ENCODE results near the gene TNIK. TPM values are rescaled to one million over a fixed set of nuclear protein-coding genes. Genes with fewer than 3 reads are reported as not detected.

TNIK gene
- total RNA-seq, 1 donor, result 24.2 TPM

DNA sequence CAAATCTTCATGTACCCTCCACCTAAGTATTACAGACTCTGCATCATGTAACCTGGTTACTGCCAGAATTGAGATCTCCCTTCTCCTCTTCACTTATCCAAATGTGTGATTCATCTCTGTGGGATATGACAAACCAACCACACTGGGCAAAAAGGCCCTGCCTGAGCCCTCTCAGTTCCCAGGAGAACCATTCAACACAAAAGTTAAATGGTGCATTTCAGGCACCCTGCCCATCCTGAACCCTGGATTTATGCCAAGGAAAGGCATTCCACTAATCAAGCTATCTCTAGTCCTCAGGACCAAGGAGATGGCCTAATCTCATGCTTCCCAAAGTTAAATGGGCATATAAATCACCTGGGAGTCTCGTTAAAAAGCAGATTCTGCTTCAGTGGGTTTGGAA, 108.5 kb downstream of the TNIK start:
- TF ChIP-seq, protein P1, sequence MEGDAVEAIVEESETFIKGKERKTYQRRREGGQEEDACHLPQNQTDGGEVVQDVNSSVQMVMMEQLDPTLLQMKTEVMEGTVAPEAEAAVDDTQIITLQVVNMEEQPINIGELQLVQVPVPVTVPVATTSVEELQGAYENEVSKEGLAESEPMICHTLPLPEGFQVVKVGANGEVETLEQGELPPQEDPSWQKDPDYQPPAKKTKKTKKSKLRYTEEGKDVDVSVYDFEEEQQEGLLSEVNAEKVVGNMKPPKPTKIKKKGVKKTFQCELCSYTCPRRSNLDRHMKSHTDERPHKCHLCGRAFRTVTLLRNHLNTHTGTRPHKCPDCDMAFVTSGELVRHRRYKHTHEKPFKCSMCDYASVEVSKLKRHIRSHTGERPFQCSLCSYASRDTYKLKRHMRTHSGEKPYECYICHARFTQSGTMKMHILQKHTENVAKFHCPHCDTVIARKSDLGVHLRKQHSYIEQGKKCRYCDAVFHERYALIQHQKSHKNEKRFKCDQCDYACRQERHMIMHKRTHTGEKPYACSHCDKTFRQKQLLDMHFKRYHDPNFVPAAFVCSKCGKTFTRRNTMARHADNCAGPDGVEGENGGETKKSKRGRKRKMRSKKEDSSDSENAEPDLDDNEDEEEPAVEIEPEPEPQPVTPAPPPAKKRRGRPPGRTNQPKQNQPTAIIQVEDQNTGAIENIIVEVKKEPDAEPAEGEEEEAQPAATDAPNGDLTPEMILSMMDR (IDR thresholded peaks at IDR 0.05; ENCODE audit: insufficient read depth, low read length), result no peak
- DNase-seq (ENCODE audit: low read depth), result peak; percentile 97
- no peak overlapping the region for H3K4me3 ChIP-seq (ENCODE audit: low read depth, low read length)

DNA sequence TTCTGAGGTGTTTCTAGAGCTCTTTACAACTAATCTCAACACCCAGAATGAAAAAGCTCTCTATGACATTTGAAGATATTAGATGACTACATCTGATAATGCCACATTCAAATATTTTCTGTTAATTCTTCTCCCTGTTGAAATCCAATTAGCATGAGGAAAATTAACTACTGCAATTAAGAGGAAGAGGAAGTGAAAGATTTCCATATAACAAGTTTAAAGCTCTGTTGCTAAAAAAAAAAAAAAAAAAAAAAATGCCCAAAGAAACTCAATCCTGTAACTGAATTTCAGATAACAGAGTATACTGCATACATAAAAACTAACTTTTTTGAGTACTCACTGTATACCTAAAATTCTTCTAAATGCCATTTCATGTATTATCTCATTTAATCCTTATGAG, 109.8 kb downstream of the TNIK start:
- no peak for DNase-seq (ENCODE audit: low read depth)
- TF ChIP-seq, protein P1 (IDR thresholded peaks at IDR 0.05; ENCODE audit: insufficient read depth, low read length), result no peak
- no peak overlapping the region for H3K4me3 ChIP-seq (ENCODE audit: low read depth, low read length)

DNA sequence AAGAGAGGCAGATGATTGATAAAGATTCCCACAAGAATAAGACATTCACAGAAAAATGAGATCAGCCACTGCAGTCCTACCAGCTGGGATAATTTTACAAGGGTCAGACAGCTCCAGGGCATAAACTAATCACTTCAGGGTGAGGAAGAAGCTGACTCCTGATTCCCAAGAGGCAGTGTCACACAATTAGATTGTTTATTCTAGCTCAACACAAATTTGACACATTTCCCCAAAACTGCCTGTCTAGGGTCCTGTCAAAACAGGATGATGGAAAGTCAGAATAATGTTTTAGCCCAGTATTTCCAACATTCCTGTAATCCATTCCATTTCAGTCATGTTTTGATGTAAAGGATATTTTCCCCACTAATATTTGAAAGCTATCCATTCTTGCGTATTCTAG, 110.8 kb downstream of the TNIK start:
- no peak for DNase-seq (ENCODE audit: low read depth)
- no peak overlapping the region for H3K4me3 ChIP-seq (ENCODE audit: low read depth, low read length)
- TF ChIP-seq, protein P1 (IDR thresholded peaks at IDR 0.05; ENCODE audit: insufficient read depth, low read length), result no peak

DNA sequence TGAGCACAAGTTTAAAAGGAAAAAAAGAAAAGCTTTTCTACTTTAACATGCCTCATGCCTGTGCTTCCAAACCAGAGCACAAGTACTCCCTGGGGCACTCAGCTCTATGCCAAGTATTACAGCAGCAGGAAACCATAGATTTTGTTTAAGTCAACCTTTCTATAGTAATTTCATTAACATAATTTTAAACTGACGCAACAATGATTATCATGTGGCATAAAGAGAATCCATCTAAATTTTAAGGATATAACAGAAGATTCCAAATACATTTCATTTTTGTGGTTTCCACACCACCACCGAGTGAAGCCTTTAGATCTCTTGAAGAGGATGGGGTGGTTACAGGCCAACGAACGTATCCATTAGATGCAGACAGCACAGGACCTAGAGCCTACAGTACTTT, 112.1 kb downstream of the TNIK start:
- TF ChIP-seq, protein P1 (IDR thresholded peaks at IDR 0.05; ENCODE audit: insufficient read depth, low read length), result no peak
- DNase-seq (ENCODE audit: low read depth), result peak; percentile 45
- H3K4me3 ChIP-seq (ENCODE audit: low read depth, low read length), result no peak overlapping the region

DNA sequence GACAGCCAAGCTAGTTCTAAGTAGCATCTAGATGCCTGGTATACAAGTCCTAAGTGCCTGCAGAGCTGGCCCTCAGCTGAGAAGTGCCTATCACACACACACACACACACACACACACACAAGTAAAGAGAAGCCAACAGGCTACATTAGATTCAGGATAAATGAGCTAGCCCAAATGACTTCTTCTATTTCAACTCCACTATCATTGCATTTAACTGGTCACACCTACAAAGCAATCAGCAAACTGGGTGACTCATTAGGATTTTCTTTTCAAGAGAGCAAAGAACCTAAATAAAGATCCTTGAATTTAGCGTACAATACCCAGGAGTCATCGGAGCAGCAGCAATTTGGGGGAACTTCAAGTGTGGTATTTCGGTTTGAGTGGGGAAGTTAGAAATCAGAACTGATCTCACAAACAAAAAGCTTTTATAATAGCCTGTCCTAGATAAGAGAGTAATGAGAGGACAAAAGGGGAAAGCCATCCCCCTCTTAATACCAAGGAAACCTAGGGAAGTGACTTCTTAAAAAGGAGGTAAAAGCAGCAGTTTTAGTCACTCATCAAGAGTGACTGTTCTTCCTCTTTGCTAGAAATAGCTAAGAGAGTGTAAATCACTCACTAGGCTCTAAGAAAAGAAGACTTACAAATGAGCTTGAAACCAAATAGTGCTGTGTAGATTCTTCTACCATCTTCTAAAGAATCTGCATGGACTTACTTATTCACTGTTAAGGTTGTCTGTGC, 112.7 kb downstream of the TNIK start:
- H3K4me3 ChIP-seq (ENCODE audit: low read depth, low read length), result no peak overlapping the region
- peak; percentile 62 for DNase-seq (ENCODE audit: low read depth)
- TF ChIP-seq, protein P1 (IDR thresholded peaks at IDR 0.05; ENCODE audit: insufficient read depth, low read length), result no peak

DNA sequence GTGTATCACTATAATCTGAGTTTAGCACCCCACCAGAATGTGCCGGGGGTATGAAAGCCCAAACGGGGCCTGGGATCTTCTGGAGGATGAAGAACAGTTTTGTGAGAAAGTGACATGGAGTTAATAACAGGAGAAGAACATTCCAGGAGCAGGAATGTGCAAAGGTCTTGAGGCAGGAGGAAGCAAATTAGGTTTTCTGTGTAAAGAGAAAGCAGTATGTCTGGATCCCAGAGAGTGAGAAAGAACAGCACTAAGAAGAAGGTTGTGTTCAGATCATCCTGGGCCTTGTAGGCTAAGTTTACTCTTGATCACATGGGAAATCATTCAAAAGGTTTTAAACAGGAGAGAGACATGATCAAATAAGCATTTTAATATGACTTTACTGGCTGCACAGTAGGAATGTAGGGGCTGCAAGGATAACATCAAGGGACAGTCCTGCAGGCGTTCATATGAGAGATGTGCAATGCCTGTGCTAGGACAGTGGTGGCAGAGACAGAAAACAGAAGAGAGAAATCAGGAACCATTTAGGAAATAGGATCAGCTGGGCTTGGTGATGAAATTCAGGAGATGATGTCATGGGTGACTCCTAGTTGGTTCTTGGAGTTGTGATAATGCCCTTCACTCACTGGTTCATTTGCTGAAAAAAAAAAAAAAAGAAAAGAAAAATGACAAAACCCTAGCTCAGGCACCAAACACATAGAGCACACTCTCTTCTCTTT, 113.5 kb downstream of the TNIK start:
- TF ChIP-seq, protein P1 (IDR thresholded peaks at IDR 0.05; ENCODE audit: insufficient read depth, low read length), result no peak
- DNase-seq (ENCODE audit: low read depth), result peak; percentile 68
- H3K4me3 ChIP-seq (ENCODE audit: low read depth, low read length), result no peak overlapping the region

Measured in fibroblast of the aortic adventitia (primary cell).